ENCODE measurements around the gene MEGF11. TPM values are rescaled to one million over a fixed set of nuclear protein-coding genes. Genes with fewer than 3 reads are reported as not detected.

MEGF11 gene
- polyA plus RNA-seq, 1 donor: 0.26 TPM

- no peak for DNase-seq
These were observed 142.7 kb downstream of the MEGF11 start for GRCh38 chr15:66110864-66111263.

- DNase-seq: no peak
These were observed 143.7 kb downstream of the MEGF11 start for GRCh38 chr15:66109826-66110225.

GRCh38 chr15:66108483-66109265 lies 144.9 kb downstream of the MEGF11 start:
- DNase-seq: no peak

GRCh38 chr15:66107070-66107469 lies 146.5 kb downstream of the MEGF11 start:
- DNase-seq: no peak

GRCh38 chr15:66105286-66106265 lies 148.0 kb downstream of the MEGF11 start:
- no peak for DNase-seq

GRCh38 chr15:66103293-66103590 lies 150.3 kb downstream of the MEGF11 start:
- DNase-seq: no peak

- no peak for DNase-seq
These were observed 150.8 kb downstream of the MEGF11 start for GRCh38 chr15:66102563-66103292.

- DNase-seq: no peak
These were observed 151.7 kb downstream of the MEGF11 start for GRCh38 chr15:66101715-66102395.

GRCh38 chr15:66100761-66101160 lies 152.8 kb downstream of the MEGF11 start:
- no peak for DNase-seq

GRCh38 chr15:66099950-66100671 lies 153.4 kb downstream of the MEGF11 start:
- DNase-seq: no peak

GRCh38 chr15:66098022-66098363 lies 155.6 kb downstream of the MEGF11 start:
- DNase-seq: no peak

- no peak for DNase-seq
These were observed 156.2 kb downstream of the MEGF11 start for GRCh38 chr15:66097151-66098021.

- no peak for DNase-seq
These were observed 156.9 kb downstream of the MEGF11 start for GRCh38 chr15:66096688-66097058.

GRCh38 chr15:66095871-66096687 lies 157.5 kb downstream of the MEGF11 start:
- peak; percentile 19 for DNase-seq

GRCh38 chr15:66094331-66094730 lies 159.2 kb downstream of the MEGF11 start:
- DNase-seq: no peak

- DNase-seq: no peak
These were observed 161.2 kb downstream of the MEGF11 start for GRCh38 chr15:66092053-66093016.

- no peak for DNase-seq
These were observed 164.0 kb downstream of the MEGF11 start for GRCh38 chr15:66089509-66089908.

GRCh38 chr15:66089049-66089448 lies 164.5 kb downstream of the MEGF11 start:
- DNase-seq: peak; percentile 10

GRCh38 chr15:66085128-66085527 lies 168.4 kb downstream of the MEGF11 start:
- no peak for DNase-seq

Measured in hindlimb muscle (tissue), 1 donor.